Activated CD4-positive, alpha-beta T cell treated with anti-CD3 and anti-CD28 coated beads, Interleukin-2, amount 50 U/mL, for 16 hours (primary cell): ENCODE measurements around the gene ADAMTS2.
"Not testable (repeated sequence)": the region's sequence is repeated elsewhere in the genome, so short reads cannot be mapped to it uniquely, and the experiment has no call there.

Source experiments
- DNase-seq: peaks from one replicate; pipeline ENCODE4 v3.0.0-alpha.2; 2020

The ADAMTS2 gene

DNA sequence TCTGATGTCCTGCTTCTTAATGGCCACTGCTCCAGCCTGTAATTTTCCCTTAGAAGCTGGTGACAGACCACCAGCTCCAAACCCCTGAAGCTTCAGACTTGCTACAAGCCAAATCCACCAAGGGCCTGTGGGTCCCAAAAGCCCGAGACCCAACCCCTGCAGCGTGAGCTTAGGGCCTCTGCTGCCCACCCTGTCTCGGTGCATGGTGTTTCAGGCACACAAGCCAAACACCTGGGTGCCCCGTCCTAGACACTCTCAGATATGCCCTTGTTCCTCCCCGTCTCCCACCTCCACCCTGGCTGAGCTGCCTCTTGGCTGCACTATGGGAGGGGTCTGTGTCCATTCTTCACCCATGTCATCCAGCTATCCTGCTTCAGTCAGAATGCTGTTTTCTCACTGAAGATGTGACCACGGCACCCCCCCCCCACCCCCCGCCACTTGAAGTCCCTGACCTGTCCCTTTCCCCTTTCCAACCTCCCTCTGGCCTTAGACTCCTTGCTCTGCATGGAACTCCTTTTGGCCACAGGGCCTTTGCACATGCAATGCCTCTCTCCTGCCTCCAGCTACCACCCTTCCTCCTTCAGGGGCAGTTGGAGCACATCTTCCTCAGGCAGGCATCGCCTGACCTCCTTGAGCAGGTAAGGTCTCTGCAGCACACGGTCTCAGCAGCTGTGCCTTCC lies 229.3 kb downstream of the ADAMTS2 start:
- DNase-seq = no peak

GRCh38 chr5:179115307-179115706 lies 230.0 kb downstream of the ADAMTS2 start:
- DNase-seq = no peak

- no peak for DNase-seq
Measured at GRCh38 chr5:179114756-179115155, 230.5 kb downstream of the ADAMTS2 start.

GRCh38 chr5:179113945-179114641 lies 231.2 kb downstream of the ADAMTS2 start:
- DNase-seq = no peak

DNA sequence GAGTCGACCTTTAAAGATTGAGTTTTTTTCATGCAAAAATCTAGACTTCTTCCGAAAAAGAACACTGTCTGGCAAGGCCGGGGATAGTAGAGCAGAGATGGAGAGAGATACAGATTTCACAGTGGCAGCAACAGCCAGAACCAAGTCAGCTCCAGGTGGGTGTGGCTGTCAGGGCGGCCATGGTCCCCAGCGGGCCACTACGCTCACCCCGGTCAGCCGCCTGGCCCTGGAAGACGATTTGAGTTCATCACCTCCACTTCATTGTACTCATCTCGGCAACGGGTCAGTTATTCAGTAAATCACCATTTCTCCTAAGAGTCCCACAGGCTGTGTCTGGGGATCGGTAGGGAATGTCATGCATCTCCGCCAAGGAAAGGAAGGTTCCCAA lies 232.1 kb downstream of the ADAMTS2 start:
- DNase-seq = no peak

- DNase-seq = no peak
Measured at GRCh38 chr5:179112469-179113142, 232.7 kb downstream of the ADAMTS2 start.

- no peak for DNase-seq
Measured at GRCh38 chr5:179111267-179112207, 233.7 kb downstream of the ADAMTS2 start.

- no peak for DNase-seq
Measured at GRCh38 chr5:179110528-179110927, 234.7 kb downstream of the ADAMTS2 start.

- DNase-seq = not testable (repeated sequence)
Measured at GRCh38 chr5:179101282-179101681, 244.0 kb downstream of the ADAMTS2 start.

GRCh38 chr5:179089502-179089901 lies 255.8 kb downstream of the ADAMTS2 start:
- no peak for DNase-seq

DNA sequence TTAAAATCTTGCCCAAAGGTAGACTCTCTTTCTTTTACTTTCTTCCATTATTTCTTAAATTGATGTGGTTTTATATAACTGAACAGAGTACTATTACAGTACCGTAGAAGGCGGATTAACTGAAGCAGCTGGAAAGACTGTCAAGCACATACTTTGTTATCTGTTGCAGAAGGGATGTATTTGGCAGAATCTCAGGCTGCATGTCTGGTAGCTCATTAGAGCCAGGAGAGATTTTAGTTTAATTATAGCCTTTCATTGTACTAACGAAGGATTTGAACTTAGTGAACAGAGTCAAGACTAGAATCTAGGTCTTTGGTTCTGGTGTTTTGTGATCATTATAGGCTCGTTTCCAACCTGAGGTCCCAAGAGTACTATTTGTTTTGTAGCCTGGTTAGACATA lies 264.5 kb downstream of the ADAMTS2 start:
- DNase-seq = no peak

GRCh38 chr5:179079165-179079987 lies 265.9 kb downstream of the ADAMTS2 start:
- DNase-seq = no peak

DNA sequence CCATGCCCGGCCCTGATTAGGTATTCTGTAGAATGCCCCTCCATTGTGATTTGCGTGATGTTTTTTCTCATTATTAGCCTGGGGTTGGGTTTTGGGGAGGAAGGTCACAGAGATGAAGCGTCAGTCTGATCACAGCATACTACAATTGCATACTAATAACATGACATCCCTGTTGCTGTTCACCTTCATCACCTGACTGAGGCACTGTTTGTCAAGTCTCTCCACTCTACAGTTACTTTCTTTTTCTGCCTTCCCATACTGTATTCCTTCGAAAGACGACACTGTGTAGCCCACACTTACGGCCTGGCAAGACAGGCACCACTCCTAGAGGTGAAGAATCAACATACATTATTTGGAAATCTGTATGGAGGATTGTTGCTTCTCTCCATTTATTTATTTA lies 279.6 kb downstream of the ADAMTS2 start:
- DNase-seq = no peak

DNA sequence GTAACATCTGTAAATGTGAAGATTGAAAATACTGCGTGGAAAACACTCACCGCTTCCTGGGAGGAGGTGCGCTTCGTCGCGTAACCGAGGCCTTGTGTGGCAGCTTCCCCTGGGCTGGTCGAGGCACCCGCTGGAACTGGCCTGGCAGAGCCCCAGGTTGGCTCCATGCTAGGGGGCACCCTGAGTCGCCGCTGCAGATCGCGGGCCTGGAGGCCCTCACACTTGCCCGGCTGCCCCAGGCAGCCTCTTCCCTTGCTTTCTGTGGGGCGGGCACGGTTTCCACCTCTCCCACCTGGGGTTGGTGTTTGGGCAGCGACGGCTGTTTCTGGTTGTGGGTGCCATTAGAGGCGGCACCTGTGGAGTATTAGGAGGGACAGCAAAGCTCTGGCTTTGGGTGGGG lies 284.2 kb downstream of the ADAMTS2 start:
- DNase-seq = no peak
